K562 (cell line): ENCODE measurements around the gene MATR3. TPM values are rescaled to one million over a fixed set of nuclear protein-coding genes. Genes with fewer than 3 reads are reported as not detected.

Experiments used
- ARID1B ChIP-seq: fragments of 450-650 bp; IDR thresholded peaks from 2 replicates; pipeline ENCODE4 v1.6.1; 2016; ENCODE audit warnings: antibody characterized with exemption, mild to moderate bottlenecking, inconsistent platforms
- ATF4 ChIP-seq: fragments of 450-650 bp; formaldehyde crosslinking; IDR thresholded peaks from 2 replicates; pipeline ENCODE4 v1.4.0; 2022; ENCODE audit warnings: mild to moderate bottlenecking, moderate library complexity
- BMI1 ChIP-seq: fragments of 150-350 bp; IDR thresholded peaks from 2 replicates; pipeline ENCODE4 v1.6.1; 2014; ENCODE audit warnings: low read length
- CGGBP1 ChIP-seq: fragments of 250-450 bp; sonication (Bioruptor Pico); IDR thresholded peaks from 2 replicates; pipeline ENCODE4 v1.9.0; 2021; ENCODE audit warnings: mild to moderate bottlenecking
- CREBBP ChIP-seq: IDR thresholded peaks from one replicate; pipeline ENCODE4 v1.6.1; 2012; ENCODE audit warnings: low read depth, mild to moderate bottlenecking, control low read depth, inconsistent platforms, low read length
- FOXA3 ChIP-seq, 2 experiments: fragments of 450-650 bp in 1 of 2; sonication (generic) in 1 of 2; formaldehyde crosslinking; IDR thresholded peaks in 1 of 2; conservative IDR thresholded peaks in 1 of 2; 2 replicates each; pipeline versions ENCODE4 v1.4.0 to v1.8.0; 2020 to 2022; ENCODE audit warnings: mild to moderate bottlenecking in 2 of 2, missing genetic modification reagents in 1 of 2
- GATA2 ChIP-seq: sonication (generic); formaldehyde crosslinking; IDR thresholded peaks from 2 replicates; pipeline ENCODE4 v1.4.0; 2020; ENCODE audit warnings: mild to moderate bottlenecking, missing genetic modification reagents
- HLTF ChIP-seq: fragments of 450-650 bp; IDR thresholded peaks from 2 replicates; pipeline ENCODE4 v1.6.1; 2016
- ILK ChIP-seq: fragments of 450-650 bp; IDR thresholded peaks from 2 replicates; pipeline ENCODE4 v1.6.1; 2016; ENCODE audit warnings: missing genetic modification characterization, low read depth, mild to moderate bottlenecking, missing compliant biosample characterization, moderate library complexity, borderline replicate concordance
- KHSRP ChIP-seq: fragments of 450-650 bp; IDR thresholded peaks from 2 replicates; pipeline ENCODE4 v1.6.1; 2017
- KLF13 ChIP-seq: fragments of 450-650 bp; IDR thresholded peaks from 2 replicates; pipeline ENCODE4 v1.6.1; 2016; ENCODE audit warnings: missing genetic modification characterization, low read depth, mild to moderate bottlenecking, missing compliant biosample characterization, moderate library complexity, borderline replicate concordance
- MAFF ChIP-seq: IDR thresholded peaks from 2 replicates; pipeline ENCODE4 v1.6.1; 2012; ENCODE audit warnings: low read length, improper control_type of control experiment
- MYBL2 ChIP-seq, 2 experiments: fragments of 450-650 bp in 1 of 2; sonication (generic) in 1 of 2; formaldehyde crosslinking in 1 of 2; IDR thresholded peaks; 2 replicates each; pipeline versions ENCODE4 v1.6.1 to v1.8.1; 2017 to 2022; ENCODE audit warnings: borderline replicate concordance in 1 of 2, inconsistent platforms in 1 of 2, low read depth in 1 of 2, mild to moderate bottlenecking in 1 of 2, missing genetic modification reagents in 1 of 2, moderate library complexity in 1 of 2
- PURB ChIP-seq: sonication (generic); formaldehyde crosslinking; IDR thresholded peaks from 2 replicates; pipeline ENCODE4 v1.9.0; 2021; ENCODE audit warnings: low read depth, mild to moderate bottlenecking, missing genetic modification reagents
- PYGO2 ChIP-seq: fragments of 450-650 bp; IDR thresholded peaks from 2 replicates; pipeline ENCODE4 v1.6.1; 2016; ENCODE audit warnings: mild to moderate bottlenecking, missing genetic modification characterization, moderate library complexity, missing compliant biosample characterization
- RBM22 ChIP-seq: fragments of 200-400 bp; formaldehyde crosslinking; IDR thresholded peaks from 2 replicates; pipeline ENCODE4 v1.6.1; 2018; ENCODE audit warnings: low read length, low read depth; ENCODE audit not compliant: poor library complexity, severe bottlenecking
- WHSC1 ChIP-seq: IDR thresholded peaks from one replicate; pipeline ENCODE4 v1.6.1; 2012; ENCODE audit warnings: low read length, control low read depth, inconsistent platforms
- ZFP1 ChIP-seq: fragments of 450-650 bp; formaldehyde crosslinking; IDR thresholded peaks from 2 replicates; pipeline ENCODE4 v1.4.0; 2020; ENCODE audit warnings: mild to moderate bottlenecking, mixed read lengths
- ZNF3 ChIP-seq: fragments of 250-450 bp; sonication (Bioruptor Pico); IDR thresholded peaks from 2 replicates; pipeline ENCODE4 v1.5.0; 2021; ENCODE audit warnings: mild to moderate bottlenecking, moderate library complexity
- ZNF316 ChIP-seq: fragments of 450-650 bp; IDR thresholded peaks from 2 replicates; pipeline ENCODE4 v1.6.1; 2016
- ZNF408 ChIP-seq: fragments of 250-450 bp; sonication (Bioruptor Pico); IDR thresholded peaks from 2 replicates; pipeline ENCODE4 v1.4.0; 2020; ENCODE audit warnings: low read depth, mild to moderate bottlenecking, moderate library complexity
- ZNF436 ChIP-seq: fragments of 250-450, 450-650 bp; sonication (Bioruptor Pico); formaldehyde crosslinking; IDR thresholded peaks from 2 replicates; pipeline ENCODE4 v1.7.0; 2020; ENCODE audit warnings: mild to moderate bottlenecking
- ZNF551 ChIP-seq: fragments of 250-450 bp; sonication (Bioruptor Pico); IDR thresholded peaks from 2 replicates; pipeline ENCODE4 v1.5.0; 2021; ENCODE audit warnings: mild to moderate bottlenecking, moderate library complexity
- ZNF644 ChIP-seq: fragments of 200-800 bp; sonication (Bioruptor generic); IDR thresholded peaks from 2 replicates; pipeline ENCODE4 v1.6.1; 2016; ENCODE audit warnings: low read depth, missing genetic modification characterization, missing compliant biosample characterization
- ZNF695 ChIP-seq: fragments of 450-650 bp; formaldehyde crosslinking; IDR thresholded peaks from 2 replicates; pipeline ENCODE4 v1.4.0; 2020; ENCODE audit warnings: mild to moderate bottlenecking, moderate library complexity
- polyA plus RNA-seq, 8 experiments: library from polyadenylated mRNA; depleted of rRNA in 4 of 8; stranded (reverse) in 5 of 8; unstranded in 3 of 8; fragments of >200 nt; fragmentation: Nextera tagmentation in 2 of 8; fragmentation: Illumina TruSeq in 1 of 8; extraction: Ambion mirVana in 2 of 8; extraction: Trizol in 1 of 8; gene quantifications; 2 replicates each; pipeline versions ENCODE4 v1.2.1 to v1.2.3, GENCODE V29; 2011 to 2014; ENCODE audit warnings: inconsistent platforms in 1 of 8, missing spikeins in 1 of 8
- total RNA-seq, 7 experiments: library from RNA; depleted of rRNA in 6 of 7; stranded (reverse); fragments of >200 nt in 6 of 7; fragmentation: Illumina TruSeq in 2 of 7; extraction: Trizol in 2 of 7; gene quantifications; 2 replicates each; pipeline versions ENCODE4 v1.2.1 to v1.2.3, GENCODE V29; 2011 to 2021; ENCODE audit warnings: low replicate concordance in 1 of 7
- TF ChIP-seq, protein P1 (sequence below): fragments of 450-650 bp; IDR thresholded peaks from 2 replicates; pipeline ENCODE4 v1.6.1; 2017; ENCODE audit warnings: mild to moderate bottlenecking, moderate library complexity

Gene MATR3
- total and polyA plus RNA-seq, 9 of the 15 experiments (the other 6 are each of a cell fraction or from before 2014, with no cell fraction given), result 150 to 425 (median 263) TPM

DNA sequence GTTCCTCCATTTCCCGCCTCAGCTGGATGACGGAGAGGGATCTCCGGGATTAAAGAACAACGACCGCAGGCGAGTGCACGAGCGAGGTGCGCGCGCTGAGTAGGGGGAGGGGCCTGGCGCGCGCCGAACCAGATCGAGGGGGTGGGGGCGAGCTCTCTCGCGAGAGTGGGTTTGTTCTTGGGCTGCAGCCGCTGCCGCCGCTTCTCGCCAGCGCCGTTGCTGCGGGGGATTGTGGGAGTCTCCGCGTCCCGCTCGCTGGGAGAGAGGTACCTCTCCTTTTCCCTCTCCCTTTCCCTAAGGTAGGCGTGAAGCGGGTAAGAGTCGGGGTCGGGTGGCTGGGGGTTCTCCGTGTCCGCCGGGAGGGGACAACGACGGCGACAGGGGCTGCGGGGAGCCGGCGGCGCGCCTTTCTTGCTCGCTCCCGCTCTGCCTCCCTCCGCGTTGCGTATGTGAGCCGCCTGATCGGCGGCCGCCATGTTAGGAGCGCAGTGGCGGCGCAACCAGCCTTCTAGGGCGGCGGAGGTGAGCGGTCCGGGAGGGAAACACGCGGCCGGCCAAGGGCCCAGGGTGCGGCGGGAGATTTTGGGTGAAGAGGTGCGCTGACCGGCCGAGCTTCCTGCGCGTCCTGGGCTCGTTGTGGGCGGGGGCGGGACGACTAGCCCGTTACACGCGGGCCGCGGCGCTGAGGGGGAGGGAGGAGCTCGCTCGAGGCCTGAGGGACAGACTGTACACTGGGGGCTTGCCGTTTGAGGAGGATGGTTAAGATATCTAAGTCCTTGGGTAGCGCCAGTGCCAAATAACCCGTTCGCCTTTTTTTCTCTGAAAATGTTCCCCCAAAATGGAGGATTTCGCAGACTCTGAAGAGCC is at the start of gene MATR3 (continued):
- TF ChIP-seq ZFP1 (no peak), ZNF316 (0 out of 2 replicates have a peak, but pooled peaks have one; percentile 28), WHSC1 (no peak), MAFF (peak; percentile 47; the same call in 1 of the 2 replicates), ZNF695 (CRISPR knock-in tag) (no peak), KLF13 (no peak), GATA2 (CRISPR knock-in tag) (no peak), ZNF408 (CRISPR knock-in tag) (no peak), RBM22 (peak; percentile 87), ATF4 (no peak), ZNF551 (no peak), BMI1 (no peak), FOXA3 (CRISPR knock-in tag; conservative IDR thresholded peaks at IDR 0.05 in 1 of 2, IDR thresholded peaks at IDR 0.05 in 1 of 2) (peak in 1 of 2 experiments; percentile 54; a peak in 1 of 4 replicates), KHSRP (no peak), MYBL2 (IDR thresholded peaks at IDR 0.05; ENCODE audit: low read depth) (peak; percentile 29), MYBL2 (CRISPR knock-in tag; IDR thresholded peaks at IDR 0.05; ENCODE audit: borderline replicate concordance) (no peak), ZNF436 (CRISPR knock-in tag) (no peak), ARID1B (no peak; the same call in 1 of the 2 replicates), PYGO2 (tag) (no peak), HLTF (0 out of 2 replicates have a peak, but pooled peaks have one; percentile 57), CGGBP1 (0 out of 2 replicates have a peak, but pooled peaks have one; percentile 3), ZNF644 (tag) (no peak; the same call in 1 of the 2 replicates), PURB (CRISPR knock-in tag) (no peak), CREBBP (no peak), ILK (tag) (no peak), ZNF3 (no peak)
- TF ChIP-seq, protein P1, sequence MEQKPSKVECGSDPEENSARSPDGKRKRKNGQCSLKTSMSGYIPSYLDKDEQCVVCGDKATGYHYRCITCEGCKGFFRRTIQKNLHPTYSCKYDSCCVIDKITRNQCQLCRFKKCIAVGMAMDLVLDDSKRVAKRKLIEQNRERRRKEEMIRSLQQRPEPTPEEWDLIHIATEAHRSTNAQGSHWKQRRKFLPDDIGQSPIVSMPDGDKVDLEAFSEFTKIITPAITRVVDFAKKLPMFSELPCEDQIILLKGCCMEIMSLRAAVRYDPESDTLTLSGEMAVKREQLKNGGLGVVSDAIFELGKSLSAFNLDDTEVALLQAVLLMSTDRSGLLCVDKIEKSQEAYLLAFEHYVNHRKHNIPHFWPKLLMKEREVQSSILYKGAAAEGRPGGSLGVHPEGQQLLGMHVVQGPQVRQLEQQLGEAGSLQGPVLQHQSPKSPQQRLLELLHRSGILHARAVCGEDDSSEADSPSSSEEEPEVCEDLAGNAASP, result no peak
